ENCODE measurements around the gene RPL38. TPM values are rescaled to one million over a fixed set of nuclear protein-coding genes. Genes with fewer than 3 reads are reported as not detected.

RPL38 gene
- total and polyA plus RNA-seq, 3 donors from 2014 or later, result 345 to 1,788 (median 563) TPM

- Histone ChIP-seq H3K27ac (no peak overlapping the region), H3K36me3 (ENCODE audit: low read depth, missing control alignments) (no peaks in the 10 kb centered on the region), H3K4me3 (no peak overlapping the region), H3K4me1 (peaks cover 19% of the 10 kb centered on the region), H3K9me3 (no peaks in the 10 kb centered on the region), H3K27me3 (no peaks in the 10 kb centered on the region)
- TF ChIP-seq POLR2A (IDR thresholded peaks at IDR 0.05) (no peak), CTCF (IDR thresholded peaks at IDR 0.05) (no peak)
- WGBS, 2 donors, result 88 to 97% methylated on average over 10 to 21 of the region's 21 CpGs
- intact Hi-C loops (cut with DNase I; ENCODE audit: low total_unique reads), result no loop called here
- no peak for DNase-seq
These were observed 41.8 kb downstream of the RPL38 start for GRCh38 chr17:74245145-74245831.

- Histone ChIP-seq H3K4me3 (no peak overlapping the region), H3K27ac (no peak overlapping the region), H3K4me1 (peaks cover 13% of the 10 kb centered on the region), H3K36me3 (ENCODE audit: low read depth, missing control alignments) (no peaks in the 10 kb centered on the region), H3K9me3 (no peaks in the 10 kb centered on the region), H3K27me3 (no peaks in the 10 kb centered on the region)
- no peak for DNase-seq
- 71 to 84% methylated on average over 2 to 5 of the region's 5 CpGs for WGBS, 2 donors
- TF ChIP-seq POLR2A (IDR thresholded peaks at IDR 0.05) (no peak), CTCF (IDR thresholded peaks at IDR 0.05) (no peak)
- intact Hi-C loops (cut with DNase I; ENCODE audit: low total_unique reads), result no loop called here
These were observed 42.4 kb downstream of the RPL38 start for GRCh38 chr17:74245871-74246270.

GRCh38 chr17:74249590-74250270 lies 46.3 kb downstream of the RPL38 start:
- Histone ChIP-seq H3K4me1 (no peaks in the 10 kb centered on the region), H3K4me3 (no peak overlapping the region), H3K27me3 (no peaks in the 10 kb centered on the region), H3K36me3 (ENCODE audit: low read depth, missing control alignments) (no peaks in the 10 kb centered on the region), H3K9me3 (no peaks in the 10 kb centered on the region), H3K27ac (no peak overlapping the region)
- intact Hi-C loops (cut with DNase I; ENCODE audit: low total_unique reads), result no loop called here
- WGBS, 2 donors, result 50 to 80% methylated on average over 2 to 16 of the region's 17 CpGs
- no peak for DNase-seq
- TF ChIP-seq CTCF (IDR thresholded peaks at IDR 0.05) (no peak), POLR2A (IDR thresholded peaks at IDR 0.05) (no peak)

GRCh38 chr17:74250324-74250995 lies 47.0 kb downstream of the RPL38 start:
- 71 to 77% methylated on average over 11 to 12 of the region's 12 CpGs for WGBS, 2 donors
- H3K27me3 ChIP-seq, result no peaks in the 10 kb centered on the region
- intact Hi-C loops (cut with DNase I; ENCODE audit: low total_unique reads), result no loop called here
- H3K4me1 ChIP-seq, result no peaks in the 10 kb centered on the region
- DNase-seq, result no peak
- TF ChIP-seq POLR2A (IDR thresholded peaks at IDR 0.05) (no peak), CTCF (IDR thresholded peaks at IDR 0.05) (no peak)
- no peaks in the 10 kb centered on the region for H3K36me3 ChIP-seq (ENCODE audit: low read depth, missing control alignments)
- H3K27ac ChIP-seq, result no peak overlapping the region
- no peak overlapping the region for H3K4me3 ChIP-seq
- H3K9me3 ChIP-seq, result no peaks in the 10 kb centered on the region

Measured in testis (tissue), 3 donors.